K562 (cell line): ENCODE results near the gene PLEKHO2. TPM values are rescaled to one million over a fixed set of nuclear protein-coding genes. Genes with fewer than 3 reads are reported as not detected.

Experiments
- CEBPG ChIP-seq, 3 experiments: fragments of 200-800 bp in 1 of 3; sonication (Bioruptor generic) in 1 of 3; sonication (generic) in 1 of 3; formaldehyde crosslinking in 1 of 3; IDR thresholded peaks in 2 of 3; conservative IDR thresholded peaks in 1 of 3; 2 replicates each; pipeline versions ENCODE4 v1.6.1 to v1.8.0; 2016 to 2022; ENCODE audit warnings: missing compliant biosample characterization in 2 of 3, missing genetic modification characterization in 2 of 3, mild to moderate bottlenecking in 1 of 3, missing genetic modification reagents in 1 of 3
- CREB5 ChIP-seq: fragments of 250-450 bp; sonication (Bioruptor Pico); IDR thresholded peaks from 2 replicates; pipeline ENCODE4 v1.5.0; 2020; ENCODE audit warnings: mild to moderate bottlenecking
- ESRRB ChIP-seq: fragments of 250-450 bp; sonication (Bioruptor Pico); IDR thresholded peaks from 2 replicates; pipeline ENCODE4 v1.5.0; 2020; ENCODE audit warnings: mild to moderate bottlenecking, moderate library complexity, borderline replicate concordance
- FOSL1 ChIP-seq: fragments of 200-800 bp; sonication (Bioruptor generic); conservative IDR thresholded peaks from 2 replicates; pipeline ENCODE4 v1.6.1; 2016; ENCODE audit warnings: missing genetic modification characterization, missing compliant biosample characterization
- HES1 ChIP-seq: fragments of 450-650 bp; IDR thresholded peaks from 2 replicates; pipeline ENCODE4 v1.6.1; 2016; ENCODE audit warnings: low read depth, mild to moderate bottlenecking, moderate library complexity
- MLLT1 ChIP-seq, 2 experiments: fragments of 450-650 bp; IDR thresholded peaks; 2 replicates each; pipeline ENCODE4 v1.6.1; 2016
- MXI1 ChIP-seq: IDR thresholded peaks from 2 replicates; pipeline ENCODE4 v1.6.1; 2011; ENCODE audit warnings: low read depth, mild to moderate bottlenecking, improper control_type of control experiment, low read length
- RNF219 ChIP-seq: fragments of 250-450 bp; sonication (Bioruptor Pico); IDR thresholded peaks from 2 replicates; pipeline ENCODE4 v1.5.0; 2022; ENCODE audit warnings: mild to moderate bottlenecking
- SUPT5H ChIP-seq: fragments of 450-650 bp; IDR thresholded peaks from 2 replicates; pipeline ENCODE4 v1.6.1; 2016
- TRIM28 ChIP-seq: fragments of 450-650 bp; IDR thresholded peaks from 2 replicates; pipeline ENCODE4 v1.6.1; 2017
- ZNF398 ChIP-seq: fragments of 250-450 bp; sonication (Bioruptor Pico); IDR thresholded peaks from 2 replicates; pipeline ENCODE4 v1.8.0; 2021; ENCODE audit warnings: moderate library complexity, mild to moderate bottlenecking, inconsistent platforms
- polyA plus RNA-seq, 8 experiments: library from polyadenylated mRNA; depleted of rRNA in 4 of 8; stranded (reverse) in 5 of 8; unstranded in 3 of 8; fragments of >200 nt; fragmentation: Nextera tagmentation in 2 of 8; fragmentation: Illumina TruSeq in 1 of 8; extraction: Ambion mirVana in 2 of 8; extraction: Trizol in 1 of 8; gene quantifications; 2 replicates each; pipeline versions ENCODE4 v1.2.1 to v1.2.3, GENCODE V29; 2011 to 2014; ENCODE audit warnings: inconsistent platforms in 1 of 8, missing spikeins in 1 of 8
- total RNA-seq, 7 experiments: library from RNA; depleted of rRNA in 6 of 7; stranded (reverse); fragments of >200 nt in 6 of 7; fragmentation: Illumina TruSeq in 2 of 7; extraction: Trizol in 2 of 7; gene quantifications; 2 replicates each; pipeline versions ENCODE4 v1.2.1 to v1.2.3, GENCODE V29; 2011 to 2021; ENCODE audit warnings: low replicate concordance in 1 of 7
- TF ChIP-seq, protein P1 (sequence below): fragments of 250-450 bp; sonication (Bioruptor Pico); IDR thresholded peaks from 2 replicates; pipeline ENCODE4 v1.4.0; 2020

PLEKHO2 gene
- total and polyA plus RNA-seq, 9 of the 15 experiments (the other 6 are each of a cell fraction or from before 2014, with no cell fraction given) = 0.24 to 8.8 (median 5.5) TPM

DNA sequence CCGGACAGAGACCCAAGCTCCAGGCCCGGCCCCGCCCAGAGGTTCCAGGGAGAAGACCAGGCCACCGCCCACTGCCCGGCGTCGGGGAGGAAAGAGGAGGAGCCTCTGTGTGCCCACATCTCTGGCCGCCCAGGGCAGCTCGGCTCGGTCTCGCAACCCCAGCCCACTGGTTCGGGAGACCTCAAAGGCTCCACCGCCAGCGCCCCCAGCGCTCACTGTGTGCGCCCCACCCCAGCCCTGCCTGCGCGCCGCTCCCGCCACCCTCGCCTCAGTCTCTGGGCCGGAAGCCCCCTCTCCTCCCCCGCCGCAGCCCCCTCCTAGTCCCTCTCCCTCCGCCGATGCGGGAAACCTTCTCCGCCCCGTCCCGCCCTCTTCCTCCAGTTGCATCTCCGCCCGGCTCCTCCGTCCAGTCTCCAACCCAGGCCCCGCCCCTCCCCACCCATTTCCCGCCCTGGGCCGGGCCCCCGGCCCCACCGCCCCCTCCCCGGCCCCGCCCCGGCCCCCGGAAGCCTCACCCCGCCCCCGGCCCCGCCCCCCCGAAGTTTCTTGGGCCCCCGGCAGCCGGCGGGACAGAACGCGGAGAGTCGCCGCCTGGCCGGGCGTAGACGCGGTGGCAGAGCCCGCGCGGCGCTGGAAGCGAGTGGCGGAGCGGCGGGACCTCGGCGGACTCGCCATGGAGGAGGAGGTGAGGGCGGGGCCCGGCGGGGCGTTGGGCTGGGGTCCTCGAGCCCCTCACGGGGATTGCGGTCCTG is at the start of gene PLEKHO2 (continued):
- TF ChIP-seq ZNF398 (no peak), TRIM28 (no peak), SUPT5H (peak; percentile 79; the same call in 1 of the 2 replicates), ESRRB (no peak), MXI1 (no peak), FOSL1 (tag) (no peak), HES1 (no peak), CREB5 (CRISPR knock-in tag) (no peak), CEBPG (CRISPR knock-in tag; IDR thresholded peaks at IDR 0.05) (no peak), CEBPG (tag; conservative IDR thresholded peaks at IDR 0.05 in 1 of 2, IDR thresholded peaks at IDR 0.05 in 1 of 2) (no peak), RNF219 (CRISPR knock-in tag) (no peak), MLLT1 (IDR thresholded peaks at IDR 0.05) (no peak)
- TF ChIP-seq, protein P1, sequence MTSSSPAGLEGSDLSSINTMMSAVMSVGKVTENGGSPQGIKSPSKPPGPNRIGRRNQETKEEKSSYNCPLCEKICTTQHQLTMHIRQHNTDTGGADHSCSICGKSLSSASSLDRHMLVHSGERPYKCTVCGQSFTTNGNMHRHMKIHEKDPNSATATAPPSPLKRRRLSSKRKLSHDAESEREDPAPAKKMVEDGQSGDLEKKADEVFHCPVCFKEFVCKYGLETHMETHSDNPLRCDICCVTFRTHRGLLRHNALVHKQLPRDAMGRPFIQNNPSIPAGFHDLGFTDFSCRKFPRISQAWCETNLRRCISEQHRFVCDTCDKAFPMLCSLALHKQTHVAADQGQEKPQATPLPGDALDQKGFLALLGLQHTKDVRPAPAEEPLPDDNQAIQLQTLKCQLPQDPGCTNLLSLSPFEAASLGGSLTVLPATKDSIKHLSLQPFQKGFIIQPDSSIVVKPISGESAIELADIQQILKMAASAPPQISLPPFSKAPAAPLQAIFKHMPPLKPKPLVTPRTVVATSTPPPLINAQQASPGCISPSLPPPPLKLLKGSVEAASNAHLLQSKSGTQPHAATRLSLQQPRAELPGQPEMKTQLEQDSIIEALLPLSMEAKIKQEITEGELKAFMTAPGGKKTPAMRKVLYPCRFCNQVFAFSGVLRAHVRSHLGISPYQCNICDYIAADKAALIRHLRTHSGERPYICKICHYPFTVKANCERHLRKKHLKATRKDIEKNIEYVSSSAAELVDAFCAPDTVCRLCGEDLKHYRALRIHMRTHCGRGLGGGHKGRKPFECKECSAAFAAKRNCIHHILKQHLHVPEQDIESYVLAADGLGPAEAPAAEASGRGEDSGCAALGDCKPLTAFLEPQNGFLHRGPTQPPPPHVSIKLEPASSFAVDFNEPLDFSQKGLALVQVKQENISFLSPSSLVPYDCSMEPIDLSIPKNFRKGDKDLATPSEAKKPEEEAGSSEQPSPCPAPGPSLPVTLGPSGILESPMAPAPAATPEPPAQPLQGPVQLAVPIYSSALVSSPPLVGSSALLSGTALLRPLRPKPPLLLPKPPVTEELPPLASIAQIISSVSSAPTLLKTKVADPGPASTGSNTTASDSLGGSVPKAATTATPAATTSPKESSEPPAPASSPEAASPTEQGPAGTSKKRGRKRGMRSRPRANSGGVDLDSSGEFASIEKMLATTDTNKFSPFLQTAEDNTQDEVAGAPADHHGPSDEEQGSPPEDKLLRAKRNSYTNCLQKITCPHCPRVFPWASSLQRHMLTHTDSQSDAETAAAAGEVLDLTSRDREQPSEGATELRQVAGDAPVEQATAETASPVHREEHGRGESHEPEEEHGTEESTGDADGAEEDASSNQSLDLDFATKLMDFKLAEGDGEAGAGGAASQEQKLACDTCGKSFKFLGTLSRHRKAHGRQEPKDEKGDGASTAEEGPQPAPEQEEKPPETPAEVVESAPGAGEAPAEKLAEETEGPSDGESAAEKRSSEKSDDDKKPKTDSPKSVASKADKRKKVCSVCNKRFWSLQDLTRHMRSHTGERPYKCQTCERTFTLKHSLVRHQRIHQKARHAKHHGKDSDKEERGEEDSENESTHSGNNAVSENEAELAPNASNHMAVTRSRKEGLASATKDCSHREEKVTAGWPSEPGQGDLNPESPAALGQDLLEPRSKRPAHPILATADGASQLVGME (CRISPR knock-in tag) = no peak
